Naive thymus-derived CD4-positive, alpha-beta T cell (primary cell): ENCODE measurements around the gene SYCE3. TPM values are rescaled to one million over a fixed set of nuclear protein-coding genes. Genes with fewer than 3 reads are reported as not detected.

Experiments used
- ATAC-seq: fragments of 150-1000 bp; cut with Tn5 transposase; 2 replicates; pipeline ENCODE4 v1.10.0; 2021; ENCODE audit warnings: mild to moderate bottlenecking, moderate library complexity
- CTCF ChIA-PET: fragments of 350-600 bp; sonication (Branson Sonifier 250); formaldehyde crosslinking; loops from one replicate; lab custom pipeline; 2021; ENCODE audit warnings: antibody characterized with exemption; lab: Charles Lee
- POLR2A ChIA-PET: fragments of 350-600 bp; sonication (Branson Sonifier 250); formaldehyde crosslinking; loops from one replicate; lab custom pipeline; 2021; ENCODE audit warnings: antibody characterized with exemption, inconsistent platforms; lab: Charles Lee
- DNase-seq, 9 donors: peaks; one replicate each; pipeline versions ENCODE4 v3.0.0 to v3.0.0-alpha.2; 2020 to 2022; ENCODE audit warnings: mixed read lengths in 1 of 9
- H3K27ac ChIP-seq: one replicate; pipeline ENCODE4 v1.7.0; 2013; ENCODE audit warnings: mild to moderate bottlenecking, low read depth, low read length, moderate library complexity
- H3K27me3 ChIP-seq, 2 donors: one replicate each; pipeline ENCODE4 v1.7.0; 2013; ENCODE audit warnings: low read length in 2 of 2, mild to moderate bottlenecking in 2 of 2, moderate library complexity in 2 of 2; ENCODE audit not compliant: control insufficient read depth in 2 of 2, insufficient read depth in 2 of 2
- H3K36me3 ChIP-seq, 3 experiments: 1 replicate in 2 of 3; 2 replicates in 1 of 3; pipeline ENCODE4 v1.7.0; 2013; ENCODE audit warnings: low read length in 3 of 3, mild to moderate bottlenecking in 3 of 3, moderate library complexity in 1 of 3; ENCODE audit not compliant: insufficient read depth in 3 of 3, control insufficient read depth in 2 of 3
- H3K4me1 ChIP-seq, 2 donors: one replicate each; pipeline ENCODE4 v1.7.0; 2013; ENCODE audit warnings: low read length in 2 of 2, mild to moderate bottlenecking in 2 of 2, moderate library complexity in 1 of 2; ENCODE audit not compliant: control insufficient read depth in 2 of 2, insufficient read depth in 2 of 2
- H3K4me3 ChIP-seq: 2 replicates; pipeline ENCODE4 v1.7.0; 2013; ENCODE audit warnings: mild to moderate bottlenecking, low read length
- H3K9me3 ChIP-seq, 3 experiments: 1 replicate in 2 of 3; 2 replicates in 1 of 3; pipeline ENCODE4 v1.7.0; 2013; ENCODE audit warnings: low read length in 3 of 3; ENCODE audit not compliant: control insufficient read depth in 2 of 3
- H3K27ac Mint-ChIP-seq, 9 donors: one replicate each; pipeline ENCODE4 v1.8.0; 2020 to 2022; ENCODE audit warnings: mixed read lengths in 9 of 9, mild to moderate bottlenecking in 8 of 9, moderate library complexity in 5 of 9, inconsistent platforms in 2 of 9
- H3K27me3 Mint-ChIP-seq, 5 donors: one replicate each; pipeline ENCODE4 v1.8.0; 2021 to 2022; ENCODE audit warnings: mixed read lengths in 5 of 5, mild to moderate bottlenecking in 1 of 5
- H3K36me3 Mint-ChIP-seq, 5 donors: one replicate each; pipeline ENCODE4 v1.8.0; 2020 to 2022; ENCODE audit warnings: mixed read lengths in 5 of 5, mild to moderate bottlenecking in 3 of 5, inconsistent platforms in 1 of 5
- H3K4me1 Mint-ChIP-seq, 7 donors: one replicate each; pipeline ENCODE4 v1.8.0; 2020 to 2022; ENCODE audit warnings: mixed read lengths in 7 of 7, mild to moderate bottlenecking in 3 of 7, inconsistent platforms in 1 of 7
- H3K4me3 Mint-ChIP-seq, 10 donors: one replicate each; pipeline ENCODE4 v1.8.0; 2020 to 2022; ENCODE audit warnings: mild to moderate bottlenecking in 10 of 10, mixed read lengths in 10 of 10, moderate library complexity in 6 of 10, inconsistent platforms in 2 of 10
- H3K9me3 Mint-ChIP-seq, 11 donors: one replicate each; pipeline ENCODE4 v1.8.0; 2020 to 2022; ENCODE audit warnings: mixed read lengths in 11 of 11, mild to moderate bottlenecking in 4 of 11, inconsistent platforms in 1 of 11, moderate library complexity in 1 of 11
- intact Hi-C, 2 donors: fragments of 100-400 bp; cut with micrococcal nuclease; formaldehyde crosslinking; loops; one replicate each; pipeline ENCODE4 v1.15.1; 2023
- polyA plus RNA-seq, 2 donors: library from polyadenylated mRNA; unstranded; fragments of 300-500 nt; fragmentation: Illumina TruSeq; gene quantifications; one replicate each; pipeline ENCODE4 v1.2.3, GENCODE V29; 2021
- total RNA-seq, 6 experiments: library from RNA in 5 of 6; stranded (reverse) in 5 of 6; gene quantifications; 1 replicate in 5 of 6; 2 replicates in 1 of 6; pipeline ENCODE4 v1.2.3 and lab custom pipeline; 2021 to 2026

SYCE3 gene
- total and polyA plus RNA-seq, 7 experiments from 2014 or later: not detected

GRCh38 chr22:50546326-50547262, 16.1 kb downstream of the SYCE3 start:
- Histone ChIP-seq H3K4me3 (no peak overlapping the region), H3K27ac (no peak overlapping the region), H3K4me1 (peaks cover 35 to 46% of the 10 kb centered on the region in 2 donors), H3K27me3 (no peaks in the 10 kb centered on the region), H3K36me3 (no peaks in the 10 kb centered on the region), H3K9me3 (no peaks in the 10 kb centered on the region)
- ChIA-PET CTCF (interaction anchor here (2.0 to 4.3 kb wide), 3 partner anchors 7 to 21 kb away, joined by 6 to 31 read pairs (median 7); partner anchors contain the start of genes SCO2 and SYCE3), POLR2A (interaction anchor here (1.1 to 6.3 kb wide), 7 partner anchors 8 to 74 kb away, joined by 4 to 77 read pairs (median 19); partner anchors contain the start of genes SCO2 and TYMP)
- H3K4me1 Mint-ChIP-seq: peaks cover 32 to 52% (median 36%) of the 10 kb centered on the region in 7 donors
- H3K27me3 Mint-ChIP-seq: no peaks in the 10 kb centered on the region
- peak overlapping the region in 4 of 9 donors; percentile 14 to 93 (median 84) for H3K27ac Mint-ChIP-seq
- intact Hi-C loops: no loop called here
- peaks cover 0 to 5% (median 0%) of the 10 kb centered on the region in 11 donors for H3K9me3 Mint-ChIP-seq
- H3K4me3 Mint-ChIP-seq: peak overlapping the region in 4 of 10 donors; percentile 11 to 69 (median 47)
- peaks cover 0 to 16% (median 0%) of the 10 kb centered on the region in 5 donors for H3K36me3 Mint-ChIP-seq
- no peak for ATAC-seq
- no peak for DNase-seq

GRCh38 chr22:50545522-50546325, 17.0 kb downstream of the SYCE3 start, which contains the start of gene KLHDC7B:
TSS of gene KLHDC7B (plus strand) at chr22:50545899. CDS start at chr22:50546244, 345 bp downstream.
- no peaks in the 10 kb centered on the region for H3K27me3 ChIP-seq
- DNase-seq (no peak), ATAC-seq (no peak)
- peaks cover 35 to 46% of the 10 kb centered on the region in 2 donors for H3K4me1 ChIP-seq
- H3K4me3 Mint-ChIP-seq: peak within 1 kb of the TSS in 9 of 10 donors; percentile 29 to 77 (median 69)
- peaks cover 0 to 15% (median 0%) of the 10 kb centered on the region in 5 donors for H3K36me3 Mint-ChIP-seq
- H3K27ac ChIP-seq: peak within 1 kb of the TSS; percentile 45
- no peaks in the 10 kb centered on the region for H3K36me3 ChIP-seq
- no peaks in the 10 kb centered on the region for H3K9me3 ChIP-seq
- peaks cover 0 to 7% (median 0%) of the 10 kb centered on the region in 11 donors for H3K9me3 Mint-ChIP-seq
- H3K27me3 Mint-ChIP-seq: no peaks in the 10 kb centered on the region
- ChIA-PET CTCF (interaction anchor here (1.4 to 2.0 kb wide), 2 partner anchors 18 to 75 kb away, joined by 5 to 6 read pairs; partner anchors contain the start of gene SYCE3), POLR2A (interaction anchor here (0.6 to 3.2 kb wide), 7 partner anchors 14 to 78 kb away, joined by 3 to 19 read pairs (median 4); partner anchors contain the start of gene SCO2)
- intact Hi-C loops: loop anchor here in 1 of 2 donors (1.0 to 2.0 kb wide), 2 partner anchors 15 to 75 kb away; partner anchors contain the start of gene TYMP
- peaks cover 31 to 56% (median 36%) of the 10 kb centered on the region in 7 donors for H3K4me1 Mint-ChIP-seq
- peak within 1 kb of the TSS; percentile 67 for H3K4me3 ChIP-seq
- H3K27ac Mint-ChIP-seq: peak within 1 kb of the TSS in 7 of 9 donors; percentile 49 to 93 (median 83)

- H3K36me3 ChIP-seq: no peaks in the 10 kb centered on the region
- Mint-ChIP-seq H3K9me3 (peaks cover 0 to 7% (median 0%) of the 10 kb centered on the region in 11 donors), H3K4me3 (peak overlapping the region in 8 of 10 donors; percentile 53 to 77 (median 70)), H3K36me3 (peaks cover 0 to 10% (median 0%) of the 10 kb centered on the region in 5 donors), H3K27ac (peak overlapping the region in 7 of 9 donors; percentile 25 to 93 (median 67)), H3K4me1 (peaks cover 29 to 54% (median 30%) of the 10 kb centered on the region in 7 donors), H3K27me3 (no peaks in the 10 kb centered on the region)
- H3K27ac ChIP-seq: peak overlapping the region; percentile 45
- intact Hi-C loops: loop anchor here (1.0 to 2.0 kb wide), 8 partner anchors 13 to 76 kb away; partner anchors contain the start of genes CHKB (in 1 of the 2), NCAPH2 (in 1 of the 2), SCO2 (in 1 of the 2) and SYCE3 (in 1 of the 2)
- peaks cover 36 to 40% of the 10 kb centered on the region in 2 donors for H3K4me1 ChIP-seq
- ATAC-seq: no peak
- ChIA-PET POLR2A (interaction anchor here (1.1 to 3.2 kb wide), 7 partner anchors 15 to 76 kb away, joined by 3 to 19 read pairs (median 4); partner anchors contain the start of genes SCO2 and SYCE3), CTCF (interaction anchor here (0.6 to 1.6 kb wide), 3 partner anchors 18 to 739 kb away, joined by 3 to 5 read pairs (median 3); partner anchors contain the start of gene SYCE3)
- H3K4me3 ChIP-seq: peak overlapping the region; percentile 67
- no peak for DNase-seq
- H3K9me3 ChIP-seq: no peaks in the 10 kb centered on the region
- no peaks in the 10 kb centered on the region for H3K27me3 ChIP-seq
These were observed 17.9 kb downstream of the SYCE3 start for GRCh38 chr22:50544746-50545253.

GRCh38 chr22:50544078-50544745, 18.5 kb downstream of the SYCE3 start:
- peaks cover 0 to 10% (median 0%) of the 10 kb centered on the region in 5 donors for H3K36me3 Mint-ChIP-seq
- intact Hi-C loops: loop anchor here (1.0 to 2.0 kb wide), 8 partner anchors 13 to 76 kb away; partner anchors contain the start of genes CHKB (in 1 of the 2), NCAPH2 (in 1 of the 2), SCO2 (in 1 of the 2) and SYCE3 (in 1 of the 2)
- H3K27me3 Mint-ChIP-seq: no peaks in the 10 kb centered on the region
- H3K27ac Mint-ChIP-seq: peak overlapping the region in 6 of 9 donors; percentile 49 to 93 (median 75)
- DNase-seq (peak; percentile 60 to 80 (median 71)), ATAC-seq (peak; percentile 63)
- peaks cover 31 to 59% (median 36%) of the 10 kb centered on the region in 7 donors for H3K4me1 Mint-ChIP-seq
- H3K36me3 ChIP-seq: no peaks in the 10 kb centered on the region
- H3K9me3 Mint-ChIP-seq: peaks cover 0 to 7% (median 0%) of the 10 kb centered on the region in 11 donors
- no peaks in the 10 kb centered on the region for H3K9me3 ChIP-seq
- POLR2A ChIA-PET: interaction anchor here (1.1 to 3.2 kb wide), 6 partner anchors 16 to 77 kb away, joined by 3 to 19 read pairs (median 5); partner anchors contain the start of genes SCO2 and SYCE3
- H3K4me3 Mint-ChIP-seq: peak overlapping the region; percentile 53 to 77 (median 70)
- H3K4me1 ChIP-seq: peaks cover 33 to 40% of the 10 kb centered on the region in 2 donors
- H3K27me3 ChIP-seq: no peaks in the 10 kb centered on the region
- peak overlapping the region; percentile 45 for H3K27ac ChIP-seq
- peak overlapping the region; percentile 67 for H3K4me3 ChIP-seq
- CTCF ChIA-PET: interaction anchor here (0.6 to 1.6 kb wide), 3 partner anchors 19 to 739 kb away, joined by 3 to 5 read pairs (median 3); partner anchors contain the start of gene SYCE3

- peaks cover 38 to 46% of the 10 kb centered on the region in 2 donors for H3K4me1 ChIP-seq
- DNase-seq: no peak
- H3K27ac Mint-ChIP-seq: peak overlapping the region in 8 of 9 donors; percentile 51 to 100 (median 68)
- intact Hi-C loops: no loop called here
- H3K36me3 ChIP-seq: no peaks in the 10 kb centered on the region
- peak; percentile 36 for ATAC-seq
- H3K4me3 Mint-ChIP-seq: peak overlapping the region in 7 of 10 donors; percentile 2 to 70 (median 37)
- H3K27me3 Mint-ChIP-seq: no peaks in the 10 kb centered on the region
- ChIA-PET CTCF (interaction anchor here (0.7 to 1.3 kb wide), 2 partner anchors 14 to 17 kb away, joined by 3 to 5 read pairs; partner anchors contain the start of gene SCO2), POLR2A (interaction anchor here (1.0 to 1.1 kb wide), 2 partner anchors 17 to 72 kb away, joined by 3 to 4 read pairs; partner anchors contain the start of gene SCO2)
- peaks cover 0 to 18% (median 0%) of the 10 kb centered on the region in 5 donors for H3K36me3 Mint-ChIP-seq
- H3K4me1 Mint-ChIP-seq: peaks cover 38 to 67% (median 45%) of the 10 kb centered on the region in 7 donors
- no peak overlapping the region for H3K4me3 ChIP-seq
- no peak overlapping the region for H3K27ac ChIP-seq
- peaks cover 0 to 7% (median 0%) of the 10 kb centered on the region in 11 donors for H3K9me3 Mint-ChIP-seq
- no peaks in the 10 kb centered on the region for H3K27me3 ChIP-seq
- H3K9me3 ChIP-seq: no peaks in the 10 kb centered on the region
These were observed 20.2 kb downstream of the SYCE3 start for GRCh38 chr22:50542416-50542927.
